ENCODE measurements around the gene ILKAP.
"Not testable (repeated sequence)": the region's sequence is repeated elsewhere in the genome, so short reads cannot be mapped to it uniquely, and the experiment has no call there.

Gene ILKAP

DNA sequence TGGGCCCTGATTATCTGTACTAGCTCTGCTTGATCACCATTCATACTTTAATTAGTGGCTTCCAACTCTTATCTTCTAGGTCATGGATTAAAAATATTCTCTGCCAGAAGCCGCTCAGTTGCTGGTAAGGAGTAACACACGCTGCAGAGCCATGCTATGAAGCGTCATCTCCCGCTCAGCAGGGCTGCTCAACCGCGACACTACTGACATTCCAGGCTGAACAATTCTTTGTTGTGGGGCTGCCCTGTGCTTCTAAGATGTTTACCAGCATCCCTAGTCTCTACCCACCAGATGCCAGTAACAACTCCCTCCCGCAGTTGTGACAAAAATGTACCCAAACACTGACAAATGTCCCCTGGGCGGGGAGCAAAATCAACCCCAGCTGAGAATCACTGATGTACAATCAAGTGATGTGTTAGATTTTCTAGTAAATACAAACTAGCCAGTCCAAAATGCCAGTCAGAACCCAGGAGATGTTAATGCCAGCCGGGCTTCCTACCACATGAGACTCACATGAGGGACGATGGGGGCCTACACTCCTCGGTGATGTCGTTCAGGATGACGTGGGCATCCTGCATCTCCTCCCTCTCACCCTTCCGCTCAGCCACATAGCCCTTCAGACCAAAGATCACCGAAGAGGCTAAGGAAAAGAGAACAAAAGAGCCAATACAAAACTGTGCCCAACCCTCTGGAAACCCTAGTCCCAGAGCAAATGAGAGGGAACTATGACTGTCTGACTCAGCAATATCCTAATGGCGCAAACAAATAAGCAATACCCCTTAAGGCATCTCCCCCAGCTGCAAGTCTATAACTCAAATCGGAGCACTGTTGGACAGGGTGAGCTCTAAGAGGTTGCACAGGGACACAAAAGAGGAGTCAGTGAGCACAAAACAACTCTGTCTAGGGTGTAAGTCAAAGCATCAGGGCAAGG is 15.6 kb downstream of the ILKAP start:
- no peak for DNase-seq

- DNase-seq, result no peak
Observed at GRCh38 chr2:238183821-238184220, 19.7 kb downstream of the ILKAP start.

- no peak for DNase-seq
Observed at GRCh38 chr2:238182362-238182761, 21.1 kb downstream of the ILKAP start.

DNA sequence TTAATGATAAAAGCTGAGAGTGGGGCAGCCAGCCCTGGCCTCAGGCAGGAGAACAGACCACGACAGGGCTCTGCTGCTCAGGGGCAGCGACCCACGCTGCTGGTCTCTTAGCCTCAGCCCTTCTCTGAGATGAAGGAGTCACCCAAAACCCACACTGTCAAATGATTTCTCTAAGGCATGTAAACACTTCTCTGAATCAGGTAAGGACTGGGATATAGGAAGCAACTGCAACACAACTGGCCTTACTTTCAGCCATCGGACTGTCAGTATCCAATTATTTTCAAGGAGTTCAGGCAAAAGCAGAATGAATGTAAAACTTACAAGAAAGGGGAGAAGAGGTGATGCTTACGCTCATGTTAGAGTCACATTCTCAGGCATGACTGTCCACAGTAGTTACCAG is 22.9 kb downstream of the ILKAP start:
- no peak for DNase-seq

DNA sequence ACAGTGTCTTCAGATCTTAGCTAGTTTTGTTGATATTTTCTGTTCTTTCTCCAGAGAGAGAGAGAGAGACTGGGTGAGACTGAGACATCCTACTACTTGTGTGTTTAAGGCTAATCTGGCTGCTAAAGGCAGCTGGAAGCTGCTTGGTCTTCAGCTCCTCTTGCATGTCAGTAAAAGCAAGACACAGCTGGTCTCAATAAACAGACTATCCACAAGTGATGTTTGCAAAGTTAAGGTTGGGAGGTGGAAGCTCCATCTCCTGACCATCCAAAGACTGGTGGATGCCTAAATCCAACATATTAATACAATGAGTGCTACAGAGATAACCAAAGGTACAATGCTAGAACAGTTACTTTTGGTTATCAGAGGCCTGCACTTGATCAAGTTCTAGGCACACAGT is 26.9 kb downstream of the ILKAP start:
- DNase-seq, result peak; percentile 72

DNA sequence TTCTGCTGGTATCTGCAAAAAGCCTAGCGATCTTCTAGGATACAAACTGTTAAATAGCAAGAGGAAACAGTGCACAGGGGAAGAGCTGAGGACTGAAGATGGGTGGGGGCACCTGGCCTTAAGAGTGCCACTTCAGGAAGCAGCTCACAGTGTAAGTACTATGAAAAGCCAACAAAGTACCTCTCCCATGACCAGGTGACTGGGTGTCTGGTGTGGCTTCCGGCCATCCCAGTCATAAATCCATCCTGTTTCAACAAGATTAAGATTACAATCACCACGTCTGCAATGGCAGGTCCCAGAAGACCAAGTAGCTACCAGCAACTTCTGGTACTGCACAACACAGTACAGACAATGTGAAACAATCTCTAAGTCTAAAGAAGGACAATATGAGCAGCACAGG is 28.8 kb downstream of the ILKAP start:
- no peak for DNase-seq

DNA sequence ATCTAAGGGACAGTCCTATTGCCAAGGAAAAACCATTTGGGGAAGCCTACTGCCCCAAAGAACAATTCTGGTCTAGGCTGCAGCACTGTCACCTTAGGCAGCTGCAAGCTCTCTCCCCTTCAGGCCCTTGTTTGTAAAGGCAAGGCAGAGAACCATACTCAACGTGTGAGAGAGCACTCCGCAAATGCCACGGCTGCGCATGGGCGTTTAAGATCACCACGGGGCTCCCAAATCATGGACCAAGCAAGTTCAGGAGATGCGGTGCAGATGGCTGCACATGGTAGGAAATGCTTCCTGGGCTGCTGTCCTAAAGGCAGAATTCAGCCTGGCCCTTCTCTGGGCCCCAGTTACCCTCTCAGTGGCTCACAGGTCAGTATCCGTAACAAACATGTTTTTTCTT is 29.2 kb downstream of the ILKAP start:
- no peak for DNase-seq

- DNase-seq, result peak; percentile 44
Observed at GRCh38 chr2:238173692-238174091, 29.8 kb downstream of the ILKAP start.

- DNase-seq, result no peak
Observed at GRCh38 chr2:238172439-238172838, 31.1 kb downstream of the ILKAP start.

- no peak for DNase-seq
Observed at GRCh38 chr2:238171575-238172187, 31.8 kb downstream of the ILKAP start.

GRCh38 chr2:238171072-238171431 is 32.4 kb downstream of the ILKAP start:
- not testable (repeated sequence) for DNase-seq

DNA sequence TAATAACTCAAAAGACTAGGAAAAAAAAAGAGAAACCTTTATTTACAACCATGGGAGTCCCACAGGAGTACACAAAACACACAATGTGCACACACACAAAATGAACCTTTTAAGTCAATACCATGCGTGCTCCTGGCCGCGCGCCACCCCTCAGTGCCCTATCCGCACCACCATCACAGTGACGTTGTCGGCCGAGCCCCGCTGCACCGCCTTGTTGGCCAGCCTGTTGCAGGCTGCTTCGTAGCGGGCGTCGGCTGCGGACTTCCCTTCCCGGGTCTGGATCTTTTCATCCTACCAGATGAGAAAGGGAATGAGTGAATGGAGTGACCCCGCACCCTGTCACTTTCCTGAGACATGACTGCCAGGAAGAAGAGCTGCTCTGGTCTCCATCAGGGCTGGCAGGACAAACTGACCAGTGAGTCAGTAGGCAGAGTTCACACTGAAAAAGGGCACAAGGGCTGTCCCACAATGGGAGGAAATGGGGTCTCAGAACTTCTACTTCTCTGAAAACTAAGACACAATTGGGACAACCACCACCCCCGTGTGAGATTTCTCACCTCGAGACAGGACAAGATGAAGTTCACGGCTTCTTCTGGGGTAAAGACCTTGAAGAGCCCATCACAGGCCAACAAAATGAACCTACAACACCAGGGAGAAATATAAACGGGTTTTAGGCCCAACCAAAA is 33.0 kb downstream of the ILKAP start:
- peak; percentile 30 for DNase-seq

DNA sequence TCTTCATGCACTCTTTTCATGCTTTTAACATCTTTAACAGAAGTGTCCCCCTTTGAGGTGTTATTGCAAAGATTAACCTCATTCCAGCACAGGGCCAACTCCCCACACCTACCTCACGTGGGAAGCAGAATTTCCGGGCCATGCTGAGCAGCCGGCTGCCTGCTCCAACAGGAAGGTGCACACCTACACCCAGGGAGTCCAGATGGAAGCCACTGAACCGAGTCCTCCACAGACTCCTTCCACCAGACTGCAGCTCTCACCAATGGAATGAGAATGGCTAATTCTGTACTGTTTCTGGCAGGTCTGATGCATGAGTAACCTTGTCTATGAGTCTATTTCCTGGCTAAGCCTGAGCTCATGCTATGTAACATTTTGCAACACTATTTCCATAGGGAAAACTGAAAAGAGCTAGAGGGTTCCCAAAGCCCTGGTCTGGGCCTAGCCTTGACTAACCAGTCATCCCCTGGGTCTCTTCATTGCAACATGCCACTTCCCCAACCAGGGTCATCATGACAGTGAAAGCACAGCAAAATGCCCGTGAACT is 33.7 kb downstream of the ILKAP start:
- DNase-seq, result no peak

- DNase-seq, result peak; percentile 85
Observed at GRCh38 chr2:238169048-238169707, 34.3 kb downstream of the ILKAP start.

GRCh38 chr2:238168196-238169047 is 35.1 kb downstream of the ILKAP start:
- peak; percentile 96 for DNase-seq

DNA sequence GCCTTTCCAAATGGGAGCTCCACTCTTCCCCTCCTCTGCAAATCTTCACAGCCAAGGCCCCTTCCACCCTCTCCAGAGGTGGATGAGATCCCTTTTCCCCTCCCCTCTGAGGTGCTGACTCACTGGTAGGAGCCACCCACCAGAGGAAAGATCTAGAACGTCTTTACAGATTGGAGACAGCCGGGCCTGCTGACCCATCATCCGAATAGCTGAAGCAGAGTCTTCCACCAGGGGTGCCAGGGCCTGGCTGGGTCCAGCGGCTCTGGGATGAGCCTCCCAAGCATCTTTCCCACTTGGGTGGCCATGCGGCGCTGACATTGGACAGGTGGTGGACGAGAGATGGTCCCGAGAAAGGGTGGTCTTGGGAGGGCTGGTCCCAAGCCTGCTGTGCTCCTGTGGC is 35.7 kb downstream of the ILKAP start:
- peak; percentile 61 for DNase-seq

DNA sequence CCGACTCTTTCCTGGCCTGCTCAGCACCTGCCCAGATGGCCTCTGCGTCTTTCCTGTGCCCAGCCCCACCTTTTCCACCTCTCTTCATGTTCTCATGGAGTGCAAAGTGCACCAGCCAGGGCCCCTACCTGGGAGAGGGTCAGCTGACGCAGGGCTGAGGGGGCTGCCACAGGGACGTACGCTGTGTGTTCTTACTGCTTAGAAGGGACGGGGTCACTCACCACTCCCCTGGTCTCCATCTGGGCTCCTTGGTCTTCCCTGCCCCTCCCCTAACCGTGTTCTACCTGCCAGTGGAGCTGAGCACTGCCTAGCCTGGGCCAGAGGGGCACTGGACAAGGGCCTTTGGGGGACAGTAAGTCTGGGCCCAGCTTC is 36.2 kb downstream of the ILKAP start:
- no peak for DNase-seq

DNA sequence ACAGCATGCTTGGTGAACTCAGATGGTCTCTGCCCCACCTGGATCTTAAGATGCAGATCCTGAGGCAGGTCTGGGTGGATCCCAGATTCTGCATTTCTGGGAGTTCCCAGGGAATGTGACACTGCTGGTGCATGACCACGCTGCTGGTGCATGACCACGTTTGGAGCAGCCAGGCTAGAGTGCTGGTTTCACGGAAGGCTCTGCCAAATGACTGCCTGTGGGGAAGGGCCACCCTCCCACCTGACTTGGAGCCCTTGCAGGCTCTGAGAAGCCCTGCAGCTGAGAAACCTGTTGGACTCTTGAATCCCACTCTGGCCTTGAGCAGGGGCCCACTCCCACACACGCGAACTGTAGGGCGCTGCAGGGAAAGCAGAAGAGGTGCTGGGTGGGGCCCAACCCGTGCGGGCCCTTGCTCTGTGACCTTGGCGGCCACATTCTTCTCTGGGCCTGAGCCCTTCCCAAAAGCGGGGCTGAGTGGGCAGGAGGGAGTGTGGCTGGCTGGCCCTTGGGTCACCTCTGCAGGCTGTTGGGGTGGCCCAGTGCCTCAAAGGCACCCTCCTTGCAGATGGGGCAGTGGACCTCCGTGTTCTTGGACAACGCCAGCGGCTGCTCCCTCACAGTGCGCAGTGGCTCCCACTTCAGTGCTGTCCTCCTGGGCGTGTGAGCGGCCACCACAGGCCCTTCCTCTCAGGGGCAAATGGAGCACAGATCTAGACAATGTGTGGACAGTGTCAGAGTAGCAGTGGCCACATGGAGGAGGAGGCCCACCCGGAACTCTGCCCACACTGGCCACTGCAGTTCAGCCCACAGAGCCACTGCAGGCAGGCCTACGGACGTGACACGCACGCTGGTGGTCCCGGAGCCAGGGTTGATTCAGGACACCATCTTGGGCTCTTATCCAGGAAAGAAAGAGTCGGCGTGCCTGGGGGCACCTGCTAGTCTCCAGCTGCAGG is 36.8 kb downstream of the ILKAP start:
- peak; percentile 26 for DNase-seq

GRCh38 chr2:238165288-238165921 is 38.1 kb downstream of the ILKAP start:
- peak; percentile 19 for DNase-seq

GRCh38 chr2:238164906-238165287 is 38.6 kb downstream of the ILKAP start:
- peak; percentile 17 for DNase-seq
